ENCODE results near the gene GIPC1.
A peak's percentile ranks its signal among the peaks of the same experiment; 100 is the strongest.
"Not testable (repeated sequence)": the region's sequence is repeated elsewhere in the genome, so short reads cannot be mapped to it uniquely, and the experiment has no call there.

GIPC1 gene

DNA sequence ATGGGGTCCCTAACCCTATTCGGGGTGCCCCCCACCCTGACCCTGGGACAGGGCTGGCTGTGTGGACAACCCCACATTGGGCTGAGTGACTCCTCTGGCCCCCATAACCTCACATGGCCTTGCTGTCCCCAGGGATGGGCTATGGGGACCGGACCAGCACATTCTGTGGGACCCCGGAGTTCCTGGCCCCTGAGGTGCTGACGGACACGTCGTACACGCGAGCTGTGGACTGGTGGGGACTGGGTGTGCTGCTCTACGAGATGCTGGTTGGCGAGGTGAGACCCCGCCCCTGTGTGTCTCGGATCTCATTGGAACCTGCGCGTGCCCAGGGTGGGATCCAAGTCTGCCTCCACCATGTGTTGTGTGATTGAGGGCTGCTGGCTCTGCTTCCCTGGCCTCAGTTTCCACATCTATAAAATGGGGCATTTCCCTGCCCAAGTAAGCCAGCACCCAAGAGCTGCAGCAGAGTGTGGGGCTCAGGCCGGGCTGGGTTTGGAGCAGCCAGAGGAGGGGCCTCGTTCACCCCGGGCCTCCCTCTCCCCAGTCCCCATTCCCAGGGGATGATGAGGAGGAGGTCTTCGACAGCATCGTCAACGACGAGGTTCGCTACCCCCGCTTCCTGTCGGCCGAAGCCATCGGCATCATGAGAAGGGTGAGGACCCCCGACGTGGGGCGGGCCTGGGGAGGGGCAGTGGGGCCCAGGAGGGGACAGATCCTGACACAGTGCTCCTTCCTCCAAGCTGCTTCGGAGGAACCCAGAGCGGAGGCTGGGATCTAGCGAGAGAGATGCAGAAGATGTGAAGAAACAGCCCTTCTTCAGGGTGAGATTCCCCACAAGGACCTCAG is 25.7 kb downstream of the GIPC1 start:
- DNase-seq, result no peak

- no peak for DNase-seq
These were observed 28.1 kb downstream of the GIPC1 start for GRCh38 chr19:14467816-14468215.

- DNase-seq, result no peak
These were observed 28.5 kb downstream of the GIPC1 start for GRCh38 chr19:14467391-14467790.

GRCh38 chr19:14463747-14464146 is 32.2 kb downstream of the GIPC1 start:
- no peak for DNase-seq

- not testable (repeated sequence) for DNase-seq
These were observed 33.5 kb downstream of the GIPC1 start for GRCh38 chr19:14462401-14462800.

- DNase-seq, result no peak
These were observed 35.0 kb downstream of the GIPC1 start for GRCh38 chr19:14460935-14461334.

DNA sequence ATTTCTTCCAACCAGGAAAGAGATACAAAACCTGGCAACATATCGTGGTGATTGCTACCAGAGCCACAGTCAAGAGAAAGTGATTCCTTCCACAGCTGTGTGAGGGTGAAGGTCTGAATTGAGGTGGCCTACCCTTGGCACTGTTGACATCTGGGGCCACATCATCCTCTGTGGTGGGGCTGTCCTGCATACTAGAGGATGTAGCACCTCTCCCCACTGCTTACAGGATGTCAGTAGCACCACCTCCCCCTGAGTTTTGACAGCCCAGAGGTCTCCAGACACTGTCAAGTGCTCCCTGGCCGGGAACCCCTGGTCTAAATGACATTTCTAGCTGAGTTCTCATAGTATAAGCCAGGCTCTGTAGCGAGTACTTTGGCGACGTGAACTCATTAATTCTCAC is 36.2 kb downstream of the GIPC1 start:
- no peak for DNase-seq

- DNase-seq, result not testable (repeated sequence)
These were observed 43.6 kb downstream of the GIPC1 start for GRCh38 chr19:14452303-14452702.

DNA sequence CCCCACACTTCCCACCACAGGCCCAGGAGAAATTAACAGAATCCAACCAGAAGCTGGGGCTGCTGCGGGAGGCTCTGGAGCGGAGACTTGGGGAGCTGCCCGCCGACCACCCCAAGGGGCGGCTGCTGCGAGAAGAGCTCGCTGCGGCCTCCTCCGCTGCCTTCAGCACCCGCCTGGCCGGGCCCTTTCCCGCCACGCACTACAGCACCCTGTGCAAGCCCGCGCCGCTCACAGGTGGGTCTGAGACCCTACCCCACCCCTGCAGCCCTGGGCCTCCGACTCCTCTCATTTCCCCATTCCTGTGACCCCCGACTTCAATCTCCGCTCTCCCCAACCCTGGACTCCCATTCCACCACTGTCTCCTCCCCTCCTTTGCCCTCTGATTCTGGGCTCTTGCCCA is 45.1 kb downstream of the GIPC1 start:
- DNase-seq, result no peak

DNA sequence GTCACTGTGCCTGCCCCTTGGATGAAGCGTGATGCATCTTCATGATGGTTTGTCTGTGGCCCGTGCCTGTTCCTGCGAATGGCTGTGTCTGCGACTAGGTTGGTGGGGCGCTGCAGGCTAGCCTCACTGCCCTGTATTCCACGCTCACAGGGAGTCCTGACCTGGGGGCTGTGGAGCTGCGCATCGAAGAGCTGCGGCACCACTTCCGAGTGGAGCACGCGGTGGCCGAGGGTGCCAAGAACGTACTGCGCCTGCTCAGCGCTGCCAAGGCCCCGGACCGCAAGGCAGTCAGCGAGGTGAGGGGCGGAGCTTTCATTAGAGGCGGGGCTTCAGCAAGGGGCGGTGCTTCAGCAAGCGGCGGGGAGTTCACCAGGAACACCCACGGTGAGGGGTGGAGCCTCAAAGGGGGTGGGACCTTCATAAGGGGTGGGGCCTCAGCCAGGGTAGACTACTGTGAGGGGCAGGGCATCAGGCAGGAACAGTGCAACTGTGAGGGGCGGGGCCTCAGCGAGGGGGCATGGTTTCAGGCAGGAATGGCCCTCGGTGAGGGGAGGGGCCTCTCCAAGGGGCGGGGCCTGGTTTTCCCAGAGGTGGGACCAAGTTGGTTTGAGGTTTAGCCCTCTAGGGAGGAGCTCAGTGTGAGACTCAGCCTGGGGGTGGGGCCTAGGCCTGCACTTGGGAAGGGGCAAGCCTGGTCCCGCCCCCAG is 45.6 kb downstream of the GIPC1 start:
- peak; percentile 75 to 80 for DNase-seq

- DNase-seq, result no peak
These were observed 46.6 kb downstream of the GIPC1 start for GRCh38 chr19:14449321-14449720.

- DNase-seq, result no peak
These were observed 49.4 kb downstream of the GIPC1 start for GRCh38 chr19:14446336-14447036.

- no peak for DNase-seq
These were observed 52.2 kb downstream of the GIPC1 start for GRCh38 chr19:14443632-14444216.

- no peak for DNase-seq
These were observed 52.9 kb downstream of the GIPC1 start for GRCh38 chr19:14442891-14443631.

- no peak for DNase-seq
These were observed 54.6 kb downstream of the GIPC1 start for GRCh38 chr19:14441041-14441938.

DNA sequence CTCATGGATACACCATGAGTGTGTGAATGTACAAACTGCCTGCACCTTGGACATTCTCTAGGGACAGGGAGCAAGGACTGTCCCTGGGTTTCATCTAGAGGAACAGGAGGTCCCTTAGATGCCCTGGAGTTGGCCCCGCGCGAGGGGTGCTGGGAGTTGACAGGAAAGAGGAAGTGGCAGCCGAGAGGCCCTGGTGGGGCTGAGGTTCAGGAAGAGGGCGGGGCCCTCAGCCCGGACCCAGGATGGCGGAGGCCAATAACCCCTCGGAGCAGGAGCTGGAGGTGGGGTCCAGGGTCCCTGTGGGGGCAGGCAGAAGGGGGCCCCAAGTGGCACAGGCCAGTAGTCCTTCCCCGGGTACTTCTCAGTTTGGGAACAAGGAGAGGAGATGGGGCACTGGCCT is 55.9 kb downstream of the GIPC1 start:
- peak; percentile 81 to 84 for DNase-seq

DNA sequence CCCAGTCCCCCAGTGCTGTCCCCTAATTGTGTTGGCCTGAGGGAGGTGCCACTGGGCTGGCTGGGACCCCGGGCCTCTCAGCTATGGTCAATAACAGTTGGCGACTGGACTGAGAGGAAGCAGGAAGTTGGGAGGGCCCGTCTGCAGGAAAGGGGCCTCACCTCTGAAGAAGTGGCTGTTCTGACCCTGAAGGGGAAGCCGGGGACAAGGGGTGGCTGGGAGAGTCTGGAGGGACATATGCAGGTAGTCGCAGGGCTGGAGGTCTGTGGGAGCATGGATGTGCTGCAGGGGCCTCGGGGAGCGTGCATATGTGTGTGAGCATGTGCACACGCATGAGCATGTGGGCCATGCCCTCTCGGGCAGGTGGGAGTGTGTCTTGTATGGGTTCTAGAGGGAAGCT is 56.9 kb downstream of the GIPC1 start:
- DNase-seq, result no peak

DNA sequence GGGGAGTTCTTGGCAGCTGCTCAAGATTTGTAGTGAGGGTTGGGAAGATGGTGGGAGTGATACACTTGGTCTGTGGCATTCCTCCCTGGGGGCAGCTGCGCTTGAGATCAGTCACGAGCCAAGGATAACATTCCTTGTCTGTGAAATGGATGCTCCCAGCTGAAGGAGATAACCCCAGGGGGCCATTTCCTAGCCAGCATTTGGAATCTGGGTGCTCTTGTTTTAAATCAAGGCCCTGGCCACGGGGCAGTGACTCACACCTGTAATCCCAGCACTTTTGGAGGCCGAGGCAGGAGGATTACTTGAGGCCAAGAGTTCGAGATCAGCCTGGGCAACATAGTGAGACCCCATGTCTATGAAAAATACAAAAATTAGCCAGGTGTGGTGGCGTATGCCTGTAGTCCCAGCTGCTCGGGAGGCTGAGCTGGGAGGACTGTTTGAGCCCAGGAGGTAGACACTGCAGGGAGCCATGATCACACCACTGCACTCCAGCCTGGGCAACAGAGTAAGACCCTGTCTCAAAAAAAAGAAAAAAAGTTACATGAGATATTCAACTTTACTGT is 58.3 kb downstream of the GIPC1 start:
- DNase-seq, result no peak

- DNase-seq, result no peak
These were observed 60.4 kb downstream of the GIPC1 start for GRCh38 chr19:14435320-14436050.
